Measurements from ENCODE around the gene TTYH3. TPM values are rescaled to one million over a fixed set of nuclear protein-coding genes. Genes with fewer than 3 reads are reported as not detected.

The TTYH3 gene
- total RNA-seq, 4 donors from 2014 or later: 7.2 to 43.2 (median 15.7) TPM

DNA sequence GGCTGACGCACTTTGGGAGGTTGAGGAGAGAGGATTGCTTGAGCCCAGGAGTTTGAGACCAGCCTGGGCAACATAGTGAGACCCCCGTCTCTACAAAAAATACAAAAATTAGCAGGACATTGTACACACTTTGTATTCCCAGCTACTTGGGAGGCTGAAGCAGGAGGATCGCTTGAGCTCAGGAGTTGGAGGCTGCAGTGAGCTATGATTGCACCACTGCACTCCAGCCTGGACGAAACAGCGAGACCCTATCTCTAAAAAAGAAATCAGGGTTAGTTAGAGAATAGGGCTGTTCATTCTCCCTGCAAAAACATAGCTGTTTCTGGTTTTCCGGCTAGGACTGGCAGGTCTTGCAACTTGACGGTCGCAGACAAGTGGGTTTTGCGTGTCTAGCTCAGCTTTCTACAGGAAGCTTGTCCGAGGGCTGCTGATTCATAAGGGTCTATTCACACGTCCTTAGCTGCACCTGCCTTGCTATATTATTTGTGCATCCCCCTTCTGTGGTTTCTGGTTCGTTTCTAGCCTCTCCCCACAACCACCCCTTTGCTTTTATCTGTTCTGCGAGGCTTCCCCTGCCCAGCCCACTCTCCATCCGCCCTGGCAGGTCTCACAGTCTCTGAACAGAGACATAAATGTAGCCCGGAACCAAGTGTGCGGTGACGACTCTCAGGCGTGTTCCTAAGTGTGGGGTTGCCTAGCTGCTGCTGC lies 66.9 kb downstream of the TTYH3 start:
- 64 to 66% methylated on average over 18 of the region's 18 CpGs for WGBS, 2 donors
- no peak for DNase-seq (ENCODE audit: low spot score in 2 of 2)
- Histone ChIP-seq H3K27ac (no peak overlapping the region), H3K27me3 (peaks cover 0 to 3% of the 10 kb centered on the region in 2 donors), H3K9me3 (no peaks in the 10 kb centered on the region), H3K4me1 (peaks cover 0 to 10% (median 0%) of the 10 kb centered on the region in 4 donors), H3K4me3 (no peak overlapping the region), H3K36me3 (no peaks in the 10 kb centered on the region)
- TF ChIP-seq EP300 (IDR thresholded peaks at IDR 0.05): no peak
- TF ChIP-seq POLR2A (IDR thresholded peaks at IDR 0.05): no peak
- TF ChIP-seq, protein P1, sequence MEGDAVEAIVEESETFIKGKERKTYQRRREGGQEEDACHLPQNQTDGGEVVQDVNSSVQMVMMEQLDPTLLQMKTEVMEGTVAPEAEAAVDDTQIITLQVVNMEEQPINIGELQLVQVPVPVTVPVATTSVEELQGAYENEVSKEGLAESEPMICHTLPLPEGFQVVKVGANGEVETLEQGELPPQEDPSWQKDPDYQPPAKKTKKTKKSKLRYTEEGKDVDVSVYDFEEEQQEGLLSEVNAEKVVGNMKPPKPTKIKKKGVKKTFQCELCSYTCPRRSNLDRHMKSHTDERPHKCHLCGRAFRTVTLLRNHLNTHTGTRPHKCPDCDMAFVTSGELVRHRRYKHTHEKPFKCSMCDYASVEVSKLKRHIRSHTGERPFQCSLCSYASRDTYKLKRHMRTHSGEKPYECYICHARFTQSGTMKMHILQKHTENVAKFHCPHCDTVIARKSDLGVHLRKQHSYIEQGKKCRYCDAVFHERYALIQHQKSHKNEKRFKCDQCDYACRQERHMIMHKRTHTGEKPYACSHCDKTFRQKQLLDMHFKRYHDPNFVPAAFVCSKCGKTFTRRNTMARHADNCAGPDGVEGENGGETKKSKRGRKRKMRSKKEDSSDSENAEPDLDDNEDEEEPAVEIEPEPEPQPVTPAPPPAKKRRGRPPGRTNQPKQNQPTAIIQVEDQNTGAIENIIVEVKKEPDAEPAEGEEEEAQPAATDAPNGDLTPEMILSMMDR (IDR thresholded peaks at IDR 0.05): no peak

- H3K36me3 ChIP-seq: no peaks in the 10 kb centered on the region
- H3K4me1 ChIP-seq: peaks cover 0 to 10% (median 0%) of the 10 kb centered on the region in 4 donors
- H3K27ac ChIP-seq: no peak overlapping the region
- H3K4me3 ChIP-seq: no peak overlapping the region
- no peaks in the 10 kb centered on the region for H3K9me3 ChIP-seq
- TF ChIP-seq, protein P1 (IDR thresholded peaks at IDR 0.05): no peak
- TF ChIP-seq EP300 (IDR thresholded peaks at IDR 0.05): no peak
- TF ChIP-seq POLR2A (IDR thresholded peaks at IDR 0.05): no peak
- peaks cover 0 to 3% of the 10 kb centered on the region in 2 donors for H3K27me3 ChIP-seq
- WGBS, 2 donors: 68 to 71% methylated on average over 15 of the region's 15 CpGs
- no peak for DNase-seq (ENCODE audit: low spot score in 2 of 2)
These were observed 67.5 kb downstream of the TTYH3 start for GRCh38 chr7:2699289-2699620.

- peaks cover 0 to 7% (median 0%) of the 10 kb centered on the region in 4 donors for H3K9me3 ChIP-seq
- no peak for DNase-seq (ENCODE audit: low spot score in 2 of 2)
- WGBS, 2 donors: 77 to 90% methylated on average over 23 to 31 of the region's 40 CpGs
- peaks cover 0 to 3% of the 10 kb centered on the region in 2 donors for H3K27me3 ChIP-seq
- TF ChIP-seq POLR2A (IDR thresholded peaks at IDR 0.05) (no peak), EP300 (IDR thresholded peaks at IDR 0.05) (no peak)
- TF ChIP-seq, protein P1 (IDR thresholded peaks at IDR 0.05): no peak
- no peak overlapping the region for H3K4me3 ChIP-seq
- H3K36me3 ChIP-seq: no peaks in the 10 kb centered on the region
- H3K4me1 ChIP-seq: peaks cover 0 to 10% (median 0%) of the 10 kb centered on the region in 4 donors
- no peak overlapping the region for H3K27ac ChIP-seq
These were observed 68.5 kb downstream of the TTYH3 start for GRCh38 chr7:2700141-2700850.

GRCh38 chr7:2701424-2701823 lies 69.6 kb downstream of the TTYH3 start:
- WGBS, 2 donors: 83 to 92% methylated on average over 14 to 17 of the region's 17 CpGs
- TF ChIP-seq POLR2A (IDR thresholded peaks at IDR 0.05) (no peak), EP300 (IDR thresholded peaks at IDR 0.05) (no peak)
- TF ChIP-seq, protein P1 (IDR thresholded peaks at IDR 0.05): no peak
- Histone ChIP-seq H3K27me3 (peaks cover 0 to 3% of the 10 kb centered on the region in 2 donors), H3K4me3 (no peak overlapping the region), H3K4me1 (peaks cover 0 to 10% (median 0%) of the 10 kb centered on the region in 4 donors), H3K27ac (peak overlapping the region in 1 of 4 donors; percentile 18), H3K9me3 (peaks cover 0 to 7% (median 0%) of the 10 kb centered on the region in 4 donors), H3K36me3 (no peaks in the 10 kb centered on the region)
- no peak for DNase-seq (ENCODE audit: low spot score in 2 of 2)
